K562 (cell line): Measurements from ENCODE around the gene KIF5A. TPM values are rescaled to one million over a fixed set of nuclear protein-coding genes. Genes with fewer than 3 reads are reported as not detected.

Experiments
- CTBP1 ChIP-seq: fragments of 450-650 bp; IDR thresholded peaks from 2 replicates; pipeline ENCODE4 v1.6.1; 2016; ENCODE audit warnings: borderline replicate concordance
- EP400 ChIP-seq: fragments of 450-650 bp; IDR thresholded peaks from 2 replicates; pipeline ENCODE4 v1.6.1; 2017; ENCODE audit warnings: antibody characterized with exemption, mild to moderate bottlenecking, moderate library complexity
- ETV5 ChIP-seq: sonication (generic); formaldehyde crosslinking; IDR thresholded peaks from 2 replicates; pipeline ENCODE4 v1.4.0; 2020; ENCODE audit warnings: low read depth, mild to moderate bottlenecking, missing genetic modification reagents
- PCBP2 ChIP-seq: fragments of 200-400 bp; formaldehyde crosslinking; IDR thresholded peaks from 2 replicates; pipeline ENCODE4 v1.6.1; 2018; ENCODE audit warnings: low read length, low read depth, mild to moderate bottlenecking, moderate library complexity; ENCODE audit not compliant: poor library complexity, severe bottlenecking
- TBP ChIP-seq: optimal IDR thresholded peaks from 2 replicates; pipeline ENCODE3; 2011; ENCODE audit warnings: low read depth, low read length, improper control_type of control experiment
- ZNF12 ChIP-seq: sonication (generic); formaldehyde crosslinking; IDR thresholded peaks from 2 replicates; pipeline ENCODE4 v1.4.0; 2020; ENCODE audit warnings: mild to moderate bottlenecking, missing genetic modification reagents
- ZNF354B ChIP-seq: fragments of 250-450 bp; sonication (Bioruptor Pico); IDR thresholded peaks from 2 replicates; pipeline ENCODE4 v1.4.0; 2020
- polyA plus RNA-seq, 8 experiments: library from polyadenylated mRNA; depleted of rRNA in 4 of 8; stranded (reverse) in 5 of 8; unstranded in 3 of 8; fragments of >200 nt; fragmentation: Nextera tagmentation in 2 of 8; fragmentation: Illumina TruSeq in 1 of 8; extraction: Ambion mirVana in 2 of 8; extraction: Trizol in 1 of 8; gene quantifications; 2 replicates each; pipeline versions ENCODE4 v1.2.1 to v1.2.3, GENCODE V29; 2011 to 2014; ENCODE audit warnings: inconsistent platforms in 1 of 8, missing spikeins in 1 of 8
- total RNA-seq, 7 experiments: library from RNA; depleted of rRNA in 6 of 7; stranded (reverse); fragments of >200 nt in 6 of 7; fragmentation: Illumina TruSeq in 2 of 7; extraction: Trizol in 2 of 7; gene quantifications; 2 replicates each; pipeline versions ENCODE4 v1.2.1 to v1.2.3, GENCODE V29; 2011 to 2021; ENCODE audit warnings: low replicate concordance in 1 of 7
- TF ChIP-seq, protein P1 (sequence below): sonication (generic); formaldehyde crosslinking; IDR thresholded peaks from 2 replicates; pipeline ENCODE4 v1.8.1; 2023; ENCODE audit warnings: missing genetic modification reagents, mild to moderate bottlenecking, borderline replicate concordance
- TF ChIP-seq, protein P2 (sequence below): fragments of 450-650 bp; IDR thresholded peaks from 2 replicates; pipeline ENCODE4 v1.6.1; 2018; ENCODE audit warnings: mild to moderate bottlenecking, low read depth; ENCODE audit not compliant: partially characterized antibody
- TF ChIP-seq, protein P3 (sequence below): fragments of 450-650 bp; conservative IDR thresholded peaks from 2 replicates; pipeline ENCODE4 v1.6.1; 2016; ENCODE audit warnings: missing genetic modification characterization, low read depth, mild to moderate bottlenecking, missing compliant biosample characterization, moderate library complexity
- TF ChIP-seq, protein P4 (sequence below): fragments of 250-450 bp; sonication (Bioruptor Pico); IDR thresholded peaks from 2 replicates; pipeline ENCODE4 v1.8.0; 2022; ENCODE audit warnings: inconsistent platforms, mild to moderate bottlenecking, moderate library complexity, borderline replicate concordance
- TF ChIP-seq, protein P5 (sequence below): fragments of 450-650 bp; formaldehyde crosslinking; IDR thresholded peaks from 2 replicates; pipeline ENCODE4 v1.4.0; 2022; ENCODE audit warnings: mild to moderate bottlenecking, moderate library complexity

The KIF5A gene
- total and polyA plus RNA-seq, 9 of the 15 experiments (the other 6 are each of a cell fraction or from before 2014, with no cell fraction given), result 3.4 to 17.7 (median 8.0) TPM

DNA sequence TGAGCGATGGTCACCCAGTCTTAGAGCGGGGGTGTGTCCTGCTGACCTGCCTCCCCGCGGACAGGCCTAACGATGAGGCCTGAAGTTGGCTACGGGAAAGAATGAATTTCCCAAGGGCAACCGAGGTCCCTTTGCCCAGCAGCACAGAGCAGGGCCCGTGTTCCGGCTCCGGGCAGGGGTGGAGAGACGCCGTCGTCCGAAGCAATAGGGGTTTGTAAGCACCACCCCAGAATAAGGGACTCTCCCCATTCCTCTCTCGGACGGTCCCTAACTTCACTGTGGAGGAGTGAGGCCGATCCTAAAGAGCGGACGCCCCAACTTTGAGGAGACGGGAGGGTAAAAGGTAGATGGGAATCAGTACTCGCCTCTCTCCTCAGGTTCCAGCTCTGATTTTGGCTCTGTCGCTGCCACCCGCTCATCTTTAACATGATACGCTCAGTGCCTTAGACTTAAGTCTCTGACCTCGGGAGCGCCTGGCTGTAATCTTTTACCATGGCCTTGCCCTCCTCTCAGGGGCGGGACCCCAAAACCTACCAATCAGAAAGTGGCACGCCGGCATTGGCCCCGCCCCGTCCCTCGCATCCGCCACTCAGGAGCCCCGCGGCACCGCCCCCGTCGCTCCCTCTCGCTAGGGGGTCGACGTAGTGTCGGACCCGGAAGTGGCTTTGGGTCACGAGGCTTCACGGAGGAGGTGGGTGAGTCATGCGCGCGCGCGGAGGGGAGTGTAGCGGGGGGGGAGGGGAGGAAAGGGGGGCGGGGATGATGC, 29.6 kb upstream of the KIF5A start, which contains the start of gene DDIT3 (continued):
- TF ChIP-seq PCBP2 (no peak), ZNF354B (CRISPR knock-in tag) (no peak), CTBP1 (peak; percentile 19; the same call in 1 of the 2 replicates), ETV5 (no peak), TBP (peak; percentile 99), EP400 (peak; percentile 90), ZNF12 (CRISPR knock-in tag) (no peak)
- TF ChIP-seq, protein P1, sequence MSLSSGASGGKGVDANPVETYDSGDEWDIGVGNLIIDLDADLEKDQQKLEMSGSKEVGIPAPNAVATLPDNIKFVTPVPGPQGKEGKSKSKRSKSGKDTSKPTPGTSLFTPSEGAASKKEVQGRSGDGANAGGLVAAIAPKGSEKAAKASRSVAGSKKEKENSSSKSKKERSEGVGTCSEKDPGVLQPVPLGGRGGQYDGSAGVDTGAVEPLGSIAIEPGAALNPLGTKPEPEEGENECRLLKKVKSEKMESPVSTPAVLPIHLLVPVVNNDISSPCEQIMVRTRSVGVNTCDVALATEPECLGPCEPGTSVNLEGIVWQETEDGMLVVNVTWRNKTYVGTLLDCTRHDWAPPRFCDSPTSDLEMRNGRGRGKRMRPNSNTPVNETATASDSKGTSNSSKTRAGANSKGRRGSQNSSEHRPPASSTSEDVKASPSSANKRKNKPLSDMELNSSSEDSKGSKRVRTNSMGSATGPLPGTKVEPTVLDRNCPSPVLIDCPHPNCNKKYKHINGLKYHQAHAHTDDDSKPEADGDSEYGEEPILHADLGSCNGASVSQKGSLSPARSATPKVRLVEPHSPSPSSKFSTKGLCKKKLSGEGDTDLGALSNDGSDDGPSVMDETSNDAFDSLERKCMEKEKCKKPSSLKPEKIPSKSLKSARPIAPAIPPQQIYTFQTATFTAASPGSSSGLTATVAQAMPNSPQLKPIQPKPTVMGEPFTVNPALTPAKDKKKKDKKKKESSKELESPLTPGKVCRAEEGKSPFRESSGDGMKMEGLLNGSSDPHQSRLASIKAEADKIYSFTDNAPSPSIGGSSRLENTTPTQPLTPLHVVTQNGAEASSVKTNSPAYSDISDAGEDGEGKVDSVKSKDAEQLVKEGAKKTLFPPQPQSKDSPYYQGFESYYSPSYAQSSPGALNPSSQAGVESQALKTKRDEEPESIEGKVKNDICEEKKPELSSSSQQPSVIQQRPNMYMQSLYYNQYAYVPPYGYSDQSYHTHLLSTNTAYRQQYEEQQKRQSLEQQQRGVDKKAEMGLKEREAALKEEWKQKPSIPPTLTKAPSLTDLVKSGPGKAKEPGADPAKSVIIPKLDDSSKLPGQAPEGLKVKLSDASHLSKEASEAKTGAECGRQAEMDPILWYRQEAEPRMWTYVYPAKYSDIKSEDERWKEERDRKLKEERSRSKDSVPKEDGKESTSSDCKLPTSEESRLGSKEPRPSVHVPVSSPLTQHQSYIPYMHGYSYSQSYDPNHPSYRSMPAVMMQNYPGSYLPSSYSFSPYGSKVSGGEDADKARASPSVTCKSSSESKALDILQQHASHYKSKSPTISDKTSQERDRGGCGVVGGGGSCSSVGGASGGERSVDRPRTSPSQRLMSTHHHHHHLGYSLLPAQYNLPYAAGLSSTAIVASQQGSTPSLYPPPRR (CRISPR knock-in tag), result no peak
- TF ChIP-seq, protein P2, sequence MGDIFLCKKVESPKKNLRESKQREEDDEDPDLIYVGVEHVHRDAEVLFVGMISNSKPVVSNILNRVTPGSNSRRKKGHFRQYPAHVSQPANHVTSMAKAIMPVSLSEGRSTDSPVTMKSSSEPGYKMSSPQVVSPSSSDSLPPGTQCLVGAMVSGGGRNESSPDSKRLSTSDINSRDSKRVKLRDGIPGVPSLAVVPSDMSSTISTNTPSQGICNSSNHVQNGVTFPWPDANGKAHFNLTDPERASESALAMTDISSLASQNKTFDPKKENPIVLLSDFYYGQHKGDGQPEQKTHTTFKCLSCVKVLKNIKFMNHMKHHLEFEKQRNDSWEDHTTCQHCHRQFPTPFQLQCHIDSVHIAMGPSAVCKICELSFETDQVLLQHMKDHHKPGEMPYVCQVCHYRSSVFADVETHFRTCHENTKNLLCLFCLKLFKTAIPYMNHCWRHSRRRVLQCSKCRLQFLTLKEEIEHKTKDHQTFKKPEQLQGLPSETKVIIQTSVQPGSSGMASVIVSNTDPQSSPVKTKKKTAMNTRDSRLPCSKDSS, result no peak
- TF ChIP-seq, protein P3, sequence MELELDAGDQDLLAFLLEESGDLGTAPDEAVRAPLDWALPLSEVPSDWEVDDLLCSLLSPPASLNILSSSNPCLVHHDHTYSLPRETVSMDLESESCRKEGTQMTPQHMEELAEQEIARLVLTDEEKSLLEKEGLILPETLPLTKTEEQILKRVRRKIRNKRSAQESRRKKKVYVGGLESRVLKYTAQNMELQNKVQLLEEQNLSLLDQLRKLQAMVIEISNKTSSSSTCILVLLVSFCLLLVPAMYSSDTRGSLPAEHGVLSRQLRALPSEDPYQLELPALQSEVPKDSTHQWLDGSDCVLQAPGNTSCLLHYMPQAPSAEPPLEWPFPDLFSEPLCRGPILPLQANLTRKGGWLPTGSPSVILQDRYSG (tag), result no peak
- TF ChIP-seq, protein P4, sequence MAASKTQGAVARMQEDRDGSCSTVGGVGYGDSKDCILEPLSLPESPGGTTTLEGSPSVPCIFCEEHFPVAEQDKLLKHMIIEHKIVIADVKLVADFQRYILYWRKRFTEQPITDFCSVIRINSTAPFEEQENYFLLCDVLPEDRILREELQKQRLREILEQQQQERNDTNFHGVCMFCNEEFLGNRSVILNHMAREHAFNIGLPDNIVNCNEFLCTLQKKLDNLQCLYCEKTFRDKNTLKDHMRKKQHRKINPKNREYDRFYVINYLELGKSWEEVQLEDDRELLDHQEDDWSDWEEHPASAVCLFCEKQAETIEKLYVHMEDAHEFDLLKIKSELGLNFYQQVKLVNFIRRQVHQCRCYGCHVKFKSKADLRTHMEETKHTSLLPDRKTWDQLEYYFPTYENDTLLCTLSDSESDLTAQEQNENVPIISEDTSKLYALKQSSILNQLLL (CRISPR knock-in tag), result no peak
- TF ChIP-seq, protein P5, sequence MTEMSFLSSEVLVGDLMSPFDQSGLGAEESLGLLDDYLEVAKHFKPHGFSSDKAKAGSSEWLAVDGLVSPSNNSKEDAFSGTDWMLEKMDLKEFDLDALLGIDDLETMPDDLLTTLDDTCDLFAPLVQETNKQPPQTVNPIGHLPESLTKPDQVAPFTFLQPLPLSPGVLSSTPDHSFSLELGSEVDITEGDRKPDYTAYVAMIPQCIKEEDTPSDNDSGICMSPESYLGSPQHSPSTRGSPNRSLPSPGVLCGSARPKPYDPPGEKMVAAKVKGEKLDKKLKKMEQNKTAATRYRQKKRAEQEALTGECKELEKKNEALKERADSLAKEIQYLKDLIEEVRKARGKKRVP (CRISPR knock-in tag), result no peak; the same call in 1 of the 2 replicates
